ENCODE measurements around the gene RAB6B. TPM values are rescaled to one million over a fixed set of nuclear protein-coding genes. Genes with fewer than 3 reads are reported as not detected.

RAB6B gene
- polyA plus RNA-seq, 1 donor from 2014 or later, result 57.5 TPM

DNA sequence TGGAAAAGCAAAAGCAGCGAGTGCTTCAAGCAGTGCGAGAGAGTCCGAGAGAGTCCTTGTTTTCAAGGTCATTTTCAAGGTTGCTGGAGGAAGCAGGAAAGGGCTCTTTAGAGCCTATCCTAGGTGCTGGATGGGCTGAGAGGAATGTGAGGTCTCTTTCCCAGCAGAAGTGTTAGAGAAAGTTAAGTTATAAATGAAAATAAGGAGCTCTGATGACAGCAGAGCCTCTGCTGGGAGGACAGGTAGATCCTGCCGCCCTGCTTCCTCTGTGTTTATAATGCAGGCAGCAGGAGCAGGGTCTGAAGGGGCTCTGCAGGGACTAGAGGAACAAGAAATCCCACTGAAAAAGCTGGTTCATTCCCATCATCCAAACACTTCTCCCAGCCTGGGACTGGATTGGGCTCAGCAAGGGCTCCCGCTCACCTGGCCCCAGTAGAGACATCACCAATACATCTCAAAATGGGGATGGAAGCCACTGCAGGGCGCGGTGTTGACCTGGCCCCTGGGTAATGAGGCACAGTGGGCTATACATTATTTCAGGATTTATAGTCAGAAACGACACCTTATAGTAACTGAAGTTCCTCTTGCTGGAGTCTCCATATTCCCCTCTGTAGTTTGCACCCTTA lies 41.5 kb upstream of the RAB6B start:
- no peak overlapping the region for H3K4me2 ChIP-seq (ENCODE audit: low read length)
- no peak overlapping the region for H3K4me3 ChIP-seq (ENCODE audit: low read length)
- TF ChIP-seq SMC3 (conservative IDR thresholded peaks at IDR 0.05; ENCODE audit: poor library complexity) (no peak), MXI1 (conservative IDR thresholded peaks at IDR 0.05; ENCODE audit: poor library complexity, severe bottlenecking) (no peak), EP300 (conservative IDR thresholded peaks at IDR 0.05; ENCODE audit: poor library complexity, severe bottlenecking) (no peak), POLR2AphosphoS5 (IDR thresholded peaks at IDR 0.05) (no peak), EZH2 (IDR thresholded peaks at IDR 0.05; ENCODE audit: borderline replicate concordance, insufficient read depth, low read length, poor library complexity, severe bottlenecking) (no peak), TAF1 (IDR thresholded peaks at IDR 0.05; ENCODE audit: low read depth) (no peak), RAD21 (conservative IDR thresholded peaks at IDR 0.05) (no peak)
- TF ChIP-seq, protein P1, sequence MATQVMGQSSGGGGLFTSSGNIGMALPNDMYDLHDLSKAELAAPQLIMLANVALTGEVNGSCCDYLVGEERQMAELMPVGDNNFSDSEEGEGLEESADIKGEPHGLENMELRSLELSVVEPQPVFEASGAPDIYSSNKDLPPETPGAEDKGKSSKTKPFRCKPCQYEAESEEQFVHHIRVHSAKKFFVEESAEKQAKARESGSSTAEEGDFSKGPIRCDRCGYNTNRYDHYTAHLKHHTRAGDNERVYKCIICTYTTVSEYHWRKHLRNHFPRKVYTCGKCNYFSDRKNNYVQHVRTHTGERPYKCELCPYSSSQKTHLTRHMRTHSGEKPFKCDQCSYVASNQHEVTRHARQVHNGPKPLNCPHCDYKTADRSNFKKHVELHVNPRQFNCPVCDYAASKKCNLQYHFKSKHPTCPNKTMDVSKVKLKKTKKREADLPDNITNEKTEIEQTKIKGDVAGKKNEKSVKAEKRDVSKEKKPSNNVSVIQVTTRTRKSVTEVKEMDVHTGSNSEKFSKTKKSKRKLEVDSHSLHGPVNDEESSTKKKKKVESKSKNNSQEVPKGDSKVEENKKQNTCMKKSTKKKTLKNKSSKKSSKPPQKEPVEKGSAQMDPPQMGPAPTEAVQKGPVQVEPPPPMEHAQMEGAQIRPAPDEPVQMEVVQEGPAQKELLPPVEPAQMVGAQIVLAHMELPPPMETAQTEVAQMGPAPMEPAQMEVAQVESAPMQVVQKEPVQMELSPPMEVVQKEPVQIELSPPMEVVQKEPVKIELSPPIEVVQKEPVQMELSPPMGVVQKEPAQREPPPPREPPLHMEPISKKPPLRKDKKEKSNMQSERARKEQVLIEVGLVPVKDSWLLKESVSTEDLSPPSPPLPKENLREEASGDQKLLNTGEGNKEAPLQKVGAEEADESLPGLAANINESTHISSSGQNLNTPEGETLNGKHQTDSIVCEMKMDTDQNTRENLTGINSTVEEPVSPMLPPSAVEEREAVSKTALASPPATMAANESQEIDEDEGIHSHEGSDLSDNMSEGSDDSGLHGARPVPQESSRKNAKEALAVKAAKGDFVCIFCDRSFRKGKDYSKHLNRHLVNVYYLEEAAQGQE (IDR thresholded peaks at IDR 0.05; ENCODE audit: borderline replicate concordance), result no peak
- TF ChIP-seq, protein P2, sequence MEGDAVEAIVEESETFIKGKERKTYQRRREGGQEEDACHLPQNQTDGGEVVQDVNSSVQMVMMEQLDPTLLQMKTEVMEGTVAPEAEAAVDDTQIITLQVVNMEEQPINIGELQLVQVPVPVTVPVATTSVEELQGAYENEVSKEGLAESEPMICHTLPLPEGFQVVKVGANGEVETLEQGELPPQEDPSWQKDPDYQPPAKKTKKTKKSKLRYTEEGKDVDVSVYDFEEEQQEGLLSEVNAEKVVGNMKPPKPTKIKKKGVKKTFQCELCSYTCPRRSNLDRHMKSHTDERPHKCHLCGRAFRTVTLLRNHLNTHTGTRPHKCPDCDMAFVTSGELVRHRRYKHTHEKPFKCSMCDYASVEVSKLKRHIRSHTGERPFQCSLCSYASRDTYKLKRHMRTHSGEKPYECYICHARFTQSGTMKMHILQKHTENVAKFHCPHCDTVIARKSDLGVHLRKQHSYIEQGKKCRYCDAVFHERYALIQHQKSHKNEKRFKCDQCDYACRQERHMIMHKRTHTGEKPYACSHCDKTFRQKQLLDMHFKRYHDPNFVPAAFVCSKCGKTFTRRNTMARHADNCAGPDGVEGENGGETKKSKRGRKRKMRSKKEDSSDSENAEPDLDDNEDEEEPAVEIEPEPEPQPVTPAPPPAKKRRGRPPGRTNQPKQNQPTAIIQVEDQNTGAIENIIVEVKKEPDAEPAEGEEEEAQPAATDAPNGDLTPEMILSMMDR (IDR thresholded peaks at IDR 0.05; ENCODE audit: poor library complexity, severe bottlenecking), result no peak
- no peaks in the 10 kb centered on the region for H3K9me2 ChIP-seq (ENCODE audit: insufficient read depth, low read length)
- H3K9me3 ChIP-seq (ENCODE audit: low read length), result no peaks in the 10 kb centered on the region
- no peak overlapping the region for H3K27ac ChIP-seq (ENCODE audit: low read length)
- H4K20me1 ChIP-seq (ENCODE audit: insufficient read depth), result no peaks in the 10 kb centered on the region
- no peaks in the 10 kb centered on the region for H3K36me3 ChIP-seq (ENCODE audit: insufficient read depth, low read length)
- no peak overlapping the region for H3K9ac ChIP-seq (ENCODE audit: low read length)
- no peak overlapping the region for H2AFZ ChIP-seq (ENCODE audit: low read depth, low read length)
- no peaks in the 10 kb centered on the region for H3K79me2 ChIP-seq (replicated peaks; ENCODE audit: insufficient read depth, low read length)
- no peaks in the 10 kb centered on the region for H3F3A ChIP-seq (ENCODE audit: insufficient read depth, low read length, poor library complexity, severe bottlenecking)
- no peaks in the 10 kb centered on the region for H3K27me3 ChIP-seq (ENCODE audit: insufficient read depth, low read depth, low read length)

DNA sequence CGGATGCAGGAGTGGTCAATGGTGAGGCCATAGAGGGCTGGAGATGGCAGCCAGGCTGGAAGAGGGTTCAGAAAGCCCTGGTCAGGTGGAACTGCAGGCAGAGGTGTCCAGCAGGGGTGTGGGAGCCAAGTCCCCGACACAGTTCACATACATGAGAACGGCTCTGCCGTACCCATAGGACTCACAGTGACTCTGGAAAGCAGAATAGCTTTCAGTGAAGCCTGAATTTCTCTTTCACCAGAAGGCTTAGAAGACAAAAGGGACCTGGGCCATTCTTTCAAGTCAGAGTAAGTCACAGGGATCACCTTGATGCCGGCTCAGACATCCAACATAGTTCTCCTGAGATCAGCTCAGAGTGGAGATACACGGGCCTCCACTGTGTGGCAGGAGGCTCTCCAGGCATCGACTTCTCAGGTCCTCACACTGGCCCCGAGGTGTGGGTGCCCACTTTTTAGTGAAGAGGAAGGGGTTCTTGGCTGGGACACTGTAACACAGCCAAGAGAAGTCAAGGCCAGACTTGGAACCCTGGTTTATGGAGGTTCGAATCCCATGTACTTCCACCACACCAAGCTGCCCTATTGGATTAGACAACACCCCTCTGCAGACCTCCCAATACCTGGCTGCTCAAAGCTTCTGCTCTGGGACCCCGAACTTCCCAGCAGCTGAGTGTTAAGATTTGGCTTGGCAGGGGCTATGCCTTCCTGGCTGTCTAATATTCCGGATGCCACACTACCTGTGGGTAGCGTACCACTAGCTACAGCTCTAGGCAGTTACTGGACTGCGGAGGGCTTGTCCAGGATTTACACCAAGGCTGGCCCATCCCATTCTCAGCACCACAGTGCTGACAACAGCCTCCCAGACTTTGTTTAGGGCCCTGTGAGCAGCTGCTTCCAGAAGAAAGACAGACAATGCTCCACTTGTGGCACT lies 40.4 kb upstream of the RAB6B start:
- TF ChIP-seq SMC3 (conservative IDR thresholded peaks at IDR 0.05; ENCODE audit: poor library complexity) (no peak), TAF1 (IDR thresholded peaks at IDR 0.05; ENCODE audit: low read depth) (no peak), MXI1 (conservative IDR thresholded peaks at IDR 0.05; ENCODE audit: poor library complexity, severe bottlenecking) (no peak), POLR2AphosphoS5 (IDR thresholded peaks at IDR 0.05) (no peak), RAD21 (conservative IDR thresholded peaks at IDR 0.05) (no peak)
- TF ChIP-seq, protein P1 (IDR thresholded peaks at IDR 0.05; ENCODE audit: borderline replicate concordance), result no peak
- TF ChIP-seq, protein P2 (IDR thresholded peaks at IDR 0.05; ENCODE audit: poor library complexity, severe bottlenecking), result no peak
- no peaks in the 10 kb centered on the region for H3F3A ChIP-seq (ENCODE audit: insufficient read depth, low read length, poor library complexity, severe bottlenecking)
- no peaks in the 10 kb centered on the region for H3K9me3 ChIP-seq (ENCODE audit: low read length)
- no peaks in the 10 kb centered on the region for H3K36me3 ChIP-seq (ENCODE audit: insufficient read depth, low read length)
- H2AFZ ChIP-seq (ENCODE audit: low read depth, low read length), result no peak overlapping the region
- H3K79me2 ChIP-seq (replicated peaks; ENCODE audit: insufficient read depth, low read length), result no peaks in the 10 kb centered on the region
- no peak overlapping the region for H3K9ac ChIP-seq (ENCODE audit: low read length)
- H4K20me1 ChIP-seq (ENCODE audit: insufficient read depth), result no peaks in the 10 kb centered on the region
- no peaks in the 10 kb centered on the region for H3K27me3 ChIP-seq (ENCODE audit: insufficient read depth, low read depth, low read length)
- H3K27ac ChIP-seq (ENCODE audit: low read length), result no peak overlapping the region
- H3K4me2 ChIP-seq (ENCODE audit: low read length), result no peak overlapping the region
- no peaks in the 10 kb centered on the region for H3K9me2 ChIP-seq (ENCODE audit: insufficient read depth, low read length)
- H3K4me3 ChIP-seq (ENCODE audit: low read length), result no peak overlapping the region
